Measurements from ENCODE around the gene ITSN2.

ITSN2 gene

GRCh38 chr2:24336811-24337210 lies 23.5 kb downstream of the ITSN2 start:
- no peak for TF ChIP-seq GATA1 (IDR thresholded peaks at IDR 0.05; ENCODE audit: low read depth, low read length)
- TF ChIP-seq POLR2A (IDR thresholded peaks at IDR 0.05; ENCODE audit: low read length), result no peak
- no peak for DNase-seq

- TF ChIP-seq GATA1 (IDR thresholded peaks at IDR 0.05; ENCODE audit: low read depth, low read length) (no peak), POLR2A (IDR thresholded peaks at IDR 0.05; ENCODE audit: low read length) (no peak)
- no peak for DNase-seq
These were observed 26.1 kb downstream of the ITSN2 start for GRCh38 chr2:24334245-24334633.

GRCh38 chr2:24332791-24333540 lies 27.4 kb downstream of the ITSN2 start:
- peak; percentile 17 to 73 for DNase-seq
- TF ChIP-seq POLR2A (IDR thresholded peaks at IDR 0.05; ENCODE audit: low read length), result no peak
- TF ChIP-seq GATA1 (IDR thresholded peaks at IDR 0.05; ENCODE audit: low read depth, low read length), result no peak

GRCh38 chr2:24330161-24330560 lies 30.2 kb downstream of the ITSN2 start:
- no peak for DNase-seq
- TF ChIP-seq GATA1 (IDR thresholded peaks at IDR 0.05; ENCODE audit: low read depth, low read length) (no peak), POLR2A (IDR thresholded peaks at IDR 0.05; ENCODE audit: low read length) (no peak)

GRCh38 chr2:24329700-24330099 lies 30.6 kb downstream of the ITSN2 start:
- DNase-seq, result no peak

GRCh38 chr2:24328010-24328409 lies 32.3 kb downstream of the ITSN2 start:
- TF ChIP-seq GATA1 (IDR thresholded peaks at IDR 0.05; ENCODE audit: low read depth, low read length) (no peak), POLR2A (IDR thresholded peaks at IDR 0.05; ENCODE audit: low read length) (no peak)
- DNase-seq, result no peak

More at GRCh38 chr2:24329700-24330099, 30.6 kb downstream of the ITSN2 start:
- TF ChIP-seq GATA1 (IDR thresholded peaks at IDR 0.05; ENCODE audit: low read depth, low read length) (no peak), POLR2A (IDR thresholded peaks at IDR 0.05; ENCODE audit: low read length) (no peak)

GRCh38 chr2:24317491-24317920 lies 42.8 kb downstream of the ITSN2 start:
- no peak for DNase-seq

GRCh38 chr2:24315669-24316068 lies 44.7 kb downstream of the ITSN2 start:
- TF ChIP-seq GATA1 (IDR thresholded peaks at IDR 0.05; ENCODE audit: low read depth, low read length) (no peak), POLR2A (IDR thresholded peaks at IDR 0.05; ENCODE audit: low read length) (no peak)
- no peak for DNase-seq

More at GRCh38 chr2:24317491-24317920, 42.8 kb downstream of the ITSN2 start:
- TF ChIP-seq POLR2A (IDR thresholded peaks at IDR 0.05; ENCODE audit: low read length) (no peak), GATA1 (IDR thresholded peaks at IDR 0.05; ENCODE audit: low read depth, low read length) (no peak)

- DNase-seq, result no peak
- TF ChIP-seq GATA1 (IDR thresholded peaks at IDR 0.05; ENCODE audit: low read depth, low read length) (no peak), POLR2A (IDR thresholded peaks at IDR 0.05; ENCODE audit: low read length) (no peak)
These were observed 46.3 kb downstream of the ITSN2 start for GRCh38 chr2:24313744-24314632.

- no peak for DNase-seq
- TF ChIP-seq POLR2A (IDR thresholded peaks at IDR 0.05; ENCODE audit: low read length), result no peak
These were observed 52.4 kb downstream of the ITSN2 start for GRCh38 chr2:24307961-24308360.

GRCh38 chr2:24304631-24305030 lies 55.7 kb downstream of the ITSN2 start:
- TF ChIP-seq GATA1 (IDR thresholded peaks at IDR 0.05; ENCODE audit: low read depth, low read length) (no peak), POLR2A (IDR thresholded peaks at IDR 0.05; ENCODE audit: low read length) (no peak)
- no peak for DNase-seq

GRCh38 chr2:24304098-24304497 lies 56.2 kb downstream of the ITSN2 start:
- DNase-seq, result peak in 1 of 2 experiments; percentile 7
- no peak for TF ChIP-seq POLR2A (IDR thresholded peaks at IDR 0.05; ENCODE audit: low read length)
- TF ChIP-seq GATA1 (IDR thresholded peaks at IDR 0.05; ENCODE audit: low read depth, low read length), result no peak

- TF ChIP-seq POLR2A (IDR thresholded peaks at IDR 0.05; ENCODE audit: low read length) (no peak), GATA1 (IDR thresholded peaks at IDR 0.05; ENCODE audit: low read depth, low read length) (no peak)
- DNase-seq, result no peak
These were observed 58.7 kb downstream of the ITSN2 start for GRCh38 chr2:24301599-24301998.

- no peak for DNase-seq
- TF ChIP-seq POLR2A (IDR thresholded peaks at IDR 0.05; ENCODE audit: low read length) (no peak), GATA1 (IDR thresholded peaks at IDR 0.05; ENCODE audit: low read depth, low read length) (no peak)
These were observed 62.7 kb downstream of the ITSN2 start for GRCh38 chr2:24297663-24298062.
